HepG2 (cell line): Measurements from ENCODE around the gene FRMD8. TPM values are rescaled to one million over a fixed set of nuclear protein-coding genes. Genes with fewer than 3 reads are reported as not detected.

Experiments used
- ATAC-seq: fragments of 200-7000 bp; cut with Tn5 transposase; 3 replicates; pipeline ENCODE4 v1.9.1; 2020; ENCODE audit warnings: mild to moderate bottlenecking, moderate library complexity
- BruUV-seq: library from RNA; stranded (reverse); fragments of 400-500 nt; replicated peaks from 2 replicates; lab custom pipeline; 2021; lab: Mats Ljungman, UMichigan
- CTCF ChIA-PET: fragments of 300-600 bp; formaldehyde crosslinking; extraction: SDS; loops from one replicate; lab custom pipeline; 2021; ENCODE audit warnings: low total read pairs, inconsistent platforms, low intra/inter-chr PET ratio; lab: Yijun Ruan, JAX
- POLR2A ChIA-PET: fragments of 350-600 bp; sonication (Branson Sonifier 250); formaldehyde crosslinking; loops from one replicate; lab custom pipeline; 2020; ENCODE audit warnings: antibody characterized with exemption, inconsistent platforms; lab: Yijun Ruan, JAX
- DNase-seq: peaks from one replicate; pipeline ENCODE4 v3.0.0-alpha.2; 2015; ENCODE audit warnings: low spot score
- FAIRE-seq: peaks from 3 replicates; lab custom pipeline; 2011; peaks lifted over from hg19 to GRCh38; lab: Jason Lieb, UNC
- H2AFZ ChIP-seq: one replicate; pipeline ENCODE4 v1.6.1; 2011; ENCODE audit warnings: low read length, inconsistent platforms
- H3K27ac ChIP-seq: fragments of 300-600 bp; 3 replicates; pipeline ENCODE4 v1.8.0; 2011; ENCODE audit warnings: mixed run types, mild to moderate bottlenecking, mixed read lengths, low read length, inconsistent platforms; ENCODE audit not compliant: insufficient read depth; ENCODE audit errors: extremely low read length
- H3K27me3 ChIP-seq, 2 experiments: fragments of 200-600 bp in 1 of 2; 2 replicates in 1 of 2; 3 replicates in 1 of 2; pipeline versions ENCODE4 v1.6.0 to v1.8.0; 2011; ENCODE audit warnings: low read length in 2 of 2, mild to moderate bottlenecking in 2 of 2, moderate library complexity in 2 of 2, inconsistent platforms in 1 of 2; ENCODE audit not compliant: insufficient read depth in 2 of 2, control insufficient read depth in 1 of 2
- H3K36me3 ChIP-seq, 2 experiments: fragments of 200-600 bp in 1 of 2; replicated peaks in 1 of 2; 2 replicates in 1 of 2; 3 replicates in 1 of 2; pipeline versions ENCODE4 v1.5.1 to v1.8.0; 2011; ENCODE audit warnings: low read length in 2 of 2, inconsistent platforms in 1 of 2; ENCODE audit not compliant: insufficient read depth in 2 of 2, control insufficient read depth in 1 of 2
- H3K4me1 ChIP-seq: 2 replicates; pipeline ENCODE4 v1.5.1; 2012; ENCODE audit warnings: low read length, inconsistent platforms; ENCODE audit not compliant: insufficient read depth
- H3K4me2 ChIP-seq: 2 replicates; pipeline ENCODE4 v1.6.0; 2011; ENCODE audit warnings: low read depth, low read length, inconsistent platforms
- H3K4me3 ChIP-seq, 3 experiments: fragments of 200-600 bp in 1 of 3; sonication (generic), shearing (Covaris generic) in 1 of 3; replicated peaks in 1 of 3; 2 replicates each; pipeline ENCODE4 v1.5.1; 2011 to 2016; ENCODE audit warnings: low read length in 3 of 3, inconsistent platforms in 2 of 3, low read depth in 2 of 3, mild to moderate bottlenecking in 2 of 3, control low read depth in 1 of 3, mixed read lengths in 1 of 3; ENCODE audit not compliant: insufficient read depth in 1 of 3
- H3K79me2 ChIP-seq: one replicate; pipeline ENCODE4 v1.6.1; 2011; ENCODE audit warnings: low read length, inconsistent platforms; ENCODE audit not compliant: insufficient read depth
- H3K9ac ChIP-seq: 2 replicates; pipeline ENCODE4 v1.6.0; 2011; ENCODE audit warnings: mild to moderate bottlenecking, low read depth, low read length, inconsistent platforms; ENCODE audit not compliant: insufficient read depth
- H3K9me3 ChIP-seq: 2 replicates; pipeline ENCODE4 v1.5.1; 2012; ENCODE audit warnings: mild to moderate bottlenecking, low read length
- H4K20me1 ChIP-seq: 2 replicates; pipeline ENCODE4 v1.6.0; 2011; ENCODE audit warnings: inconsistent platforms, mild to moderate bottlenecking, low read length, moderate library complexity; ENCODE audit not compliant: insufficient read depth
- AGO2 ChIP-seq: fragments of 200-400 bp; formaldehyde crosslinking; optimal IDR thresholded peaks from 2 replicates; pipeline ENCODE3; 2017; ENCODE audit warnings: mild to moderate bottlenecking, low read depth, low read length, moderate library complexity
- CBX1 ChIP-seq: IDR thresholded peaks from one replicate; pipeline ENCODE4 v1.6.1; 2016; ENCODE audit warnings: antibody characterized with exemption, low read depth
- MED1 ChIP-seq: sonication (generic); formaldehyde crosslinking; IDR thresholded peaks from 2 replicates; pipeline ENCODE4 v1.4.0; 2020; ENCODE audit warnings: missing genetic modification reagents
- MED13 ChIP-seq: sonication (generic); formaldehyde crosslinking; IDR thresholded peaks from 2 replicates; pipeline ENCODE4 v1.5.0; 2020; ENCODE audit warnings: missing genetic modification reagents
- NR2C2 ChIP-seq: sonication (generic); formaldehyde crosslinking; IDR thresholded peaks from 2 replicates; pipeline ENCODE4 v1.4.0; 2020; ENCODE audit warnings: missing genetic modification reagents, mild to moderate bottlenecking, moderate library complexity, borderline replicate concordance
- PATZ1 ChIP-seq: sonication (generic); formaldehyde crosslinking; IDR thresholded peaks from 2 replicates; pipeline ENCODE4 v1.4.0; 2020; ENCODE audit warnings: missing genetic modification reagents
- PAWR ChIP-seq: sonication (generic); formaldehyde crosslinking; IDR thresholded peaks from 2 replicates; pipeline ENCODE4 v1.4.0; 2020; ENCODE audit warnings: missing genetic modification reagents, mild to moderate bottlenecking, borderline replicate concordance
- STAG1 ChIP-seq: sonication (generic); formaldehyde crosslinking; IDR thresholded peaks from 2 replicates; pipeline ENCODE4 v1.4.0; 2020; ENCODE audit warnings: missing genetic modification reagents
- ZEB1 ChIP-seq: IDR thresholded peaks from 2 replicates; pipeline ENCODE4 v1.6.1; 2012; ENCODE audit warnings: mild to moderate bottlenecking, low read depth, inconsistent platforms; ENCODE audit not compliant: insufficient replicate concordance
- ZFP36L2 ChIP-seq: sonication (generic); formaldehyde crosslinking; IDR thresholded peaks from 2 replicates; pipeline ENCODE4 v1.4.0; 2020; ENCODE audit warnings: missing genetic modification reagents
- ZNF263 ChIP-seq: sonication (generic); formaldehyde crosslinking; IDR thresholded peaks from 2 replicates; pipeline ENCODE4 v1.4.0; 2020; ENCODE audit warnings: missing genetic modification reagents
- ZNF891 ChIP-seq: sonication (generic); formaldehyde crosslinking; IDR thresholded peaks from 2 replicates; pipeline ENCODE4 v1.5.0; 2020; ENCODE audit warnings: mild to moderate bottlenecking, missing genetic modification reagents
- WGBS: methylation state at CpG from one replicate; pipeline ENCODE4 v1.1.6; 2017; ENCODE audit warnings: low lambda C conversion rate; 5-methylcytosine and 5-hydroxymethylcytosine counted together
- in situ Hi-C: cut with HindIII; loops from 2 replicates; pipeline ENCODE4 v1.10.0; 2017; ENCODE audit warnings: low pct_unique_long_range_greater_than_20kb; ENCODE audit not compliant: extremely low pct_ligation_motif_present
- intact Hi-C: fragments of 100-400 bp; cut with micrococcal nuclease; formaldehyde crosslinking; loops from one replicate; pipeline ENCODE4 v1.10.0; 2022; ENCODE audit not compliant: unreplicated experiment
- polyA plus RNA-seq, 8 experiments: library from polyadenylated mRNA; depleted of rRNA in 3 of 8; stranded (reverse) in 7 of 8; unstranded in 1 of 8; fragments of >200 nt; fragmentation: Illumina TruSeq in 4 of 8; extraction: Trizol in 4 of 8; gene quantifications; 2 replicates each; pipeline versions ENCODE4 v1.2.1 to v1.2.3, GENCODE V29; 2011 to 2016; ENCODE audit warnings: low read depth in 4 of 8, missing spikeins in 1 of 8, mixed read lengths in 1 of 8; ENCODE audit not compliant: insufficient read depth in 1 of 8
- total RNA-seq, 5 experiments: library from RNA; depleted of rRNA; stranded (reverse); fragments of >200 nt; fragmentation: Illumina TruSeq; extraction: Trizol; gene quantifications; 2 replicates each; pipeline ENCODE4 v1.2.3, GENCODE V29; 2016; ENCODE audit warnings: low read depth in 1 of 5
- TF ChIP-seq, protein P1 (sequence below): sonication (generic); formaldehyde crosslinking; IDR thresholded peaks from 2 replicates; pipeline ENCODE4 v1.5.1; 2020; ENCODE audit warnings: mild to moderate bottlenecking, missing genetic modification reagents, moderate library complexity
- TF ChIP-seq, protein P2 (sequence below): sonication (generic); formaldehyde crosslinking; IDR thresholded peaks from 2 replicates; pipeline ENCODE4 v1.5.0; 2020; ENCODE audit warnings: mild to moderate bottlenecking, missing genetic modification reagents, moderate library complexity

The FRMD8 gene
- total and polyA plus RNA-seq, 2 of the 13 experiments (the other 11 are each of a cell fraction or from before 2014, with no cell fraction given): 5.8 to 20.6 TPM

GRCh38 chr11:65380460-65381119 lies 5.8 kb upstream of the FRMD8 start:
- peaks cover 85% of the 10 kb centered on the region for H3K4me1 ChIP-seq
- DNase-seq: no peak
- H3K9ac ChIP-seq: 0 out of 2 replicates have a peak overlapping the region, but pooled peaks have one; percentile 17
- POLR2A ChIA-PET: interaction anchor here (1.2 to 16.8 kb wide), 6 partner anchors 10 to 127 kb away, joined by 4 to 433 read pairs (median 26); partner anchors contain the start of genes MALAT1 and NEAT1
- H3K9me3 ChIP-seq: no peaks in the 10 kb centered on the region
- no peaks in the 10 kb centered on the region; a peak in 1 of 5 replicates for H3K27me3 ChIP-seq
- H3K36me3 ChIP-seq: no peaks in the 10 kb centered on the region
- no peak overlapping the region for H2AFZ ChIP-seq
- H3K4me3 ChIP-seq: no peak overlapping the region; a peak in 1 of 6 replicates
- CTCF ChIA-PET: no interaction called here
- peak overlapping the region; percentile 95 for H3K4me2 ChIP-seq
- no peak overlapping the region for H3K27ac ChIP-seq
- 57% methylated on average over 9 of the region's 16 CpGs for WGBS
- no peaks in the 10 kb centered on the region for H3K79me2 ChIP-seq
- H4K20me1 ChIP-seq: no peaks in the 10 kb centered on the region
- no peak for ATAC-seq
- no TSS peak for BruUV-seq
- in situ Hi-C loops: loop anchor here (5.0 kb wide), 1 partner anchor 37 kb away; no protein-coding TSS in a partner anchor
- intact Hi-C loops: no loop called here
- FAIRE-seq: no peak
- TF ChIP-seq STAG1 (CRISPR knock-in tag) (peak; percentile 5; the same call in 1 of the 2 replicates), ZNF891 (CRISPR knock-in tag) (0 out of 2 replicates have a peak, but pooled peaks have one; percentile 27), MED1 (CRISPR knock-in tag) (peak; percentile 30; the same call in 1 of the 2 replicates), CBX1 (no peak), NR2C2 (CRISPR knock-in tag) (0 out of 2 replicates have a peak, but pooled peaks have one; percentile 24), ZFP36L2 (CRISPR knock-in tag) (no peak), PATZ1 (CRISPR knock-in tag) (no peak), MED13 (CRISPR knock-in tag) (no peak), AGO2 (peak; percentile 17), ZEB1 (peak; percentile 92), PAWR (CRISPR knock-in tag) (no peak), ZNF263 (CRISPR knock-in tag) (0 out of 2 replicates have a peak, but pooled peaks have one; percentile 19)
- TF ChIP-seq, protein P1, sequence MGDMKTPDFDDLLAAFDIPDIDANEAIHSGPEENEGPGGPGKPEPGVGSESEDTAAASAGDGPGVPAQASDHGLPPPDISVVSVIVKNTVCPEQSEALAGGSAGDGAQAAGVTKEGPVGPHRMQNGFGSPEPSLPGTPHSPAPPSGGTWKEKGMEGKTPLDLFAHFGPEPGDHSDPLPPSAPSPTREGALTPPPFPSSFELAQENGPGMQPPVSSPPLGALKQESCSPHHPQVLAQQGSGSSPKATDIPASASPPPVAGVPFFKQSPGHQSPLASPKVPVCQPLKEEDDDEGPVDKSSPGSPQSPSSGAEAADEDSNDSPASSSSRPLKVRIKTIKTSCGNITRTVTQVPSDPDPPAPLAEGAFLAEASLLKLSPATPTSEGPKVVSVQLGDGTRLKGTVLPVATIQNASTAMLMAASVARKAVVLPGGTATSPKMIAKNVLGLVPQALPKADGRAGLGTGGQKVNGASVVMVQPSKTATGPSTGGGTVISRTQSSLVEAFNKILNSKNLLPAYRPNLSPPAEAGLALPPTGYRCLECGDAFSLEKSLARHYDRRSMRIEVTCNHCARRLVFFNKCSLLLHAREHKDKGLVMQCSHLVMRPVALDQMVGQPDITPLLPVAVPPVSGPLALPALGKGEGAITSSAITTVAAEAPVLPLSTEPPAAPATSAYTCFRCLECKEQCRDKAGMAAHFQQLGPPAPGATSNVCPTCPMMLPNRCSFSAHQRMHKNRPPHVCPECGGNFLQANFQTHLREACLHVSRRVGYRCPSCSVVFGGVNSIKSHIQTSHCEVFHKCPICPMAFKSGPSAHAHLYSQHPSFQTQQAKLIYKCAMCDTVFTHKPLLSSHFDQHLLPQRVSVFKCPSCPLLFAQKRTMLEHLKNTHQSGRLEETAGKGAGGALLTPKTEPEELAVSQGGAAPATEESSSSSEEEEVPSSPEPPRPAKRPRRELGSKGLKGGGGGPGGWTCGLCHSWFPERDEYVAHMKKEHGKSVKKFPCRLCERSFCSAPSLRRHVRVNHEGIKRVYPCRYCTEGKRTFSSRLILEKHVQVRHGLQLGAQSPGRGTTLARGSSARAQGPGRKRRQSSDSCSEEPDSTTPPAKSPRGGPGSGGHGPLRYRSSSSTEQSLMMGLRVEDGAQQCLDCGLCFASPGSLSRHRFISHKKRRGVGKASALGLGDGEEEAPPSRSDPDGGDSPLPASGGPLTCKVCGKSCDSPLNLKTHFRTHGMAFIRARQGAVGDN: peak; percentile 55
- TF ChIP-seq, protein P2, sequence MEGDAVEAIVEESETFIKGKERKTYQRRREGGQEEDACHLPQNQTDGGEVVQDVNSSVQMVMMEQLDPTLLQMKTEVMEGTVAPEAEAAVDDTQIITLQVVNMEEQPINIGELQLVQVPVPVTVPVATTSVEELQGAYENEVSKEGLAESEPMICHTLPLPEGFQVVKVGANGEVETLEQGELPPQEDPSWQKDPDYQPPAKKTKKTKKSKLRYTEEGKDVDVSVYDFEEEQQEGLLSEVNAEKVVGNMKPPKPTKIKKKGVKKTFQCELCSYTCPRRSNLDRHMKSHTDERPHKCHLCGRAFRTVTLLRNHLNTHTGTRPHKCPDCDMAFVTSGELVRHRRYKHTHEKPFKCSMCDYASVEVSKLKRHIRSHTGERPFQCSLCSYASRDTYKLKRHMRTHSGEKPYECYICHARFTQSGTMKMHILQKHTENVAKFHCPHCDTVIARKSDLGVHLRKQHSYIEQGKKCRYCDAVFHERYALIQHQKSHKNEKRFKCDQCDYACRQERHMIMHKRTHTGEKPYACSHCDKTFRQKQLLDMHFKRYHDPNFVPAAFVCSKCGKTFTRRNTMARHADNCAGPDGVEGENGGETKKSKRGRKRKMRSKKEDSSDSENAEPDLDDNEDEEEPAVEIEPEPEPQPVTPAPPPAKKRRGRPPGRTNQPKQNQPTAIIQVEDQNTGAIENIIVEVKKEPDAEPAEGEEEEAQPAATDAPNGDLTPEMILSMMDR (CRISPR knock-in tag): peak; percentile 44
